GM18519 (cell line): ENCODE measurements around the gene TRIM62.

Source experiments
- ATAC-seq: cut with Tn5 transposase; IDR thresholded peaks from one replicate; pipeline ENCODE4 v1.9.1; 2021; ENCODE audit warnings: mild to moderate bottlenecking, moderate library complexity; ENCODE audit not compliant: unreplicated experiment, low FRiP score

The TRIM62 gene

DNA sequence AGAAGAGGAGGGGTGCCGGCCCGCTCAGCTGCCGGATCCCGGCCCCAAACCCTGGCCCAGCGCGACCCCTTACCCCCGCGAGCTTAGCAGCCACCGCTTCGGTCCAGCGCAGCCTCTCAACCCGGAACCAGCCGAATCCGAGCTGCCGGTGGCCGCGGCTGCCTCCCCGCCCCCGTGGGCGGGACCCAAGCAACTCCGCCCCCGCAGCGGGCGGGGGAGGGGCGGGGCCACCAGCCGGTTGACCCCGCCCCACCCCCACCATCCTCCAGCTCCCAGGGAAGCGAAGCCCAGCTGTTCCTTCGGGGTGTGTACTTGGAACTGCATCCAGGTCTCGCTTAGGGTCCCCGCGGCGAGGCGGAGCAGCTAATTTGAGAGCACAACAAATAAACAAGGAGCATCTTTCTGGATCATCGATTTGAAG is at the start of gene TRIM62:
Gene TRIM62, minus strand, starts transcription at position 123 of the 421 bp plus-strand sequence. CDS start 611 bp downstream, outside the sequence.
- no peak for ATAC-seq

DNA sequence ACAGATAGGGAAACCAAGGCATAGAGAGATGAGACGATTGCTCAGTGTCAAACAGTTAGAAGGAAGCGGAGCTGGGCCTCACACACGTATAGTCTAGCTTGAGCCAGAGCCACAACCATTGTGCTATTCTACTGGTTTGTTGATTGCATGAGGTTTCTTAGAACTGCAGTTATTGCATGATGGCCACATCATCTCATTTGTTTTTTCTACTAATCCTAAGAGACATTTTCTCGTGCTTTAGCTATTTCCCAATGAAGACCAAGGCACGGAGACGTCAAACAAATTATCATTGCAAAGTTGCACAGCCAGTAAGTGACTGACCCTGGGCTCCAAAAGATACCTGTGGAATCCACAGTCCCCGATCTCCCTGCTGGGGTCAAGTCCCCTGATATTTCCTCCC is 49.3 kb upstream of the TRIM62 start:
- ATAC-seq = no peak

DNA sequence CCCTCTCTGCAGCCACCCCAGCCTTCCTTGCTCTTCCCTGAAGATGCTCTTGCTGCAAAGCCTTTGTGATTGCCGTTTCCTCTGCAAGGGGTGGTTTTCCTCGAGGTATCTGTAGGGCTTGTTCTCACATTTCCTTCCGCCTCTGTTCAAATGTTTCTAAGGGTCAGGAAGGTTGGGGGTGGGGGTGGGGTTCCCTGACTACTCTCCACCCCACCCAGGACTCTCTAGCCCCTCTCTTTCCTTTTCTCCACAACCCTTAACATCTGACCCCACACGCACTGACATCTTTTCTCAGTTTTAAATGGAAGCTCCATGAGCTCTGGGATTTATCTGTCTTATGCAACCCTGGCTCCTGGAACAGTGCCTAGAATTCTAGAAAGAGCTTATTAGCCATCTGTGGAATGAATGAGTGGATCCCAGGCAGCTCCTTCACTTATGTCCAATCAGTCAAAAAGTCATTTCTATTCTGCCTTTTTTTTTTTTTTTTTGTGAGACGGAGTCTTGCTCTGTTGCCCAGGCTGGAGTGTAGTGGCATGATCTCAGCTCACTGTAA is 47.2 kb upstream of the TRIM62 start:
- no peak for ATAC-seq

DNA sequence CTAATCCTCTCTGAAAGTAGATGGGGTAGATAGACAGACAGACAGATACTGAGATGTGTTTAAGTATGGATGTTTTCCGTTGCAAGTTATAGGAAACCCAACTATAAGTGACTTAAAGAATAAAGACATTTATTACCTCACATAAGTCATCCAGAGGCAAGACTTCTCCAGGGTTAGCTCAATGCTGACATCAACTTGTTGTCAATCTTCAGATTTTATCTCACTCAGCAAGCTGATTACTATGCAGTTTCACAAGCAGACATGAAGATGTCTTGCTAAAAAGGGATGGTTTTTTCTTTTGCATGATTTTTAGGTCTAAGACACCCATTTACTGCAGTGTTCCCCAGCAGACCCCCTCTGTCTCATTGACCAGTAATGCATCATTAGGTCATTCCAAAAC is 43.7 kb upstream of the TRIM62 start:
- no peak for ATAC-seq

DNA sequence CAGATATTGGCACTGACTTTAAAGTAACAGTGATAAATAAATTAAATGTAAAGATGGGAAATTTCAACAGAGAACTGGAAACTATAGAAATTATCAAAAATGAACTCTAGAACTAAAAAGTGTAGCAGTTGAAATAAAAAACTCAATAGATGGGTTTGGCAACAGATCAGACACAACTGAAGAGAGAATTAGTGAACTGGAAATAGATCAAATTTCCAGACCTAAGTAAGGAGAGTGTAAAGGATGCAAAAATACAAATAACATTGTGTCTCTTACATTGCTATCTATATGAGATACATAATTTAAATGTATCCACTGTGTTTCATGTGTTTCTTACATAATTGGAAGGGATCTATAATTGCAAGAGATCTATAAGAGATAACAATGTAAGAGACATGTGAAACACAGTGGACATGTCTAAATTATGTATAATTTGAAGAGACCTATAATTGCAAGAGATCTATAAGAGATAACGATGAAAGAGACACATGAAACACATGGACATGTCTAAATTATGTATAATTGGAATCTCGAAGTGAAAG is 42.4 kb upstream of the TRIM62 start:
- ATAC-seq = no peak

DNA sequence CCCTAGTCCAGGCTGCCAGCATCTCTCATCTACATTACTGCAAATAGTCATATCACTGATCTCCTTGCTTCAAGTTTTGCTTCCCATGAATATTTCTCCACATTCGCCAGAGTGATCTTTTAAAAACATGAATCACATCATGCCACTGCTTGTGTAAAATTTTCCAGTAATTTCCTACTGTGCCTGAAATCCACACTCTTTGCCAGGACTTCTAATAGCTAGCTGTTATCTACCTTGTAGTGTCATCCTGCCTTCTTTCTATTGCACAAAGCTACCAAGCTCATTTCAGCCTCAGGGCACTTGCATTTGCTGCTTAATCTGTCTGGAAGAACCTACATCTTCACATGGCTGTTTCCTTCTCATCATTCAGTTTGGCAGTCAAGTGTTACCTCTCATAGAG is 40.5 kb upstream of the TRIM62 start:
- no peak for ATAC-seq

GRCh38 chr1:33221385-33221758 is 39.5 kb upstream of the TRIM62 start:
- ATAC-seq = no peak

DNA sequence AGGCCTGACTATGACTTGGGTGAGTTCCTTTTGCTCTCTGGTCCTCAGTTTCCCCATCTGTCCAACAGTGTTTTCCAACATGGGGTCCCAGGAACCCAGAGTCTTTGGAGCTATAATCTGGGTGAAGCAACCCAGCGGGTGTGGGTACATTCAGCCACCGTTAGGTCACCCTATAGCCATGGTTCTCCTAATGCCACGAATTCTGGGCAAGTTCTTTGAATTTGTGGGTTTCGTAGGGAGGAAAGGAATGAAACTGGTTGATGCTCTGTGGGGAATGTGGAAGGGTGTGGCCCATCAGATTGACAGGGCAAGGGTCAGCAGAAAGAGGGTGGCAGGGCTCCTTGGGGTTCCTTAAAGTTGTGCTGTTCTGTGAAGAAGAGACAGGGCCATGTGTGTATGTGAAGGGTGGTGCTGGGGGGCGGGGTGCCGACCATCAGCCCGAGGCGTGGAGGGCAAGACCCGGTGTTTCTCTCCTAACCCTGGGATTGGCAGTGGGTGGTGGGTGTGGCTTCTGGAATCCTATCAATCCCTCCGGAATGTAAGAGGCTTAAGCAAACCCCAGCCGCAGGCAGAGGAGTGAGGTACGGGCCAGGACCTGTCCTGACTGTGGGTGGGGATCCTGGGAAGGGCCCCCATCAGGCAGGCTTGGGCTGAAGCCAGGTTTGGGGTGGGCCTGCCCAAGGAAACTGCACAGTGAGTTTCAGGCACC is 39.0 kb upstream of the TRIM62 start:
- no peak for ATAC-seq

DNA sequence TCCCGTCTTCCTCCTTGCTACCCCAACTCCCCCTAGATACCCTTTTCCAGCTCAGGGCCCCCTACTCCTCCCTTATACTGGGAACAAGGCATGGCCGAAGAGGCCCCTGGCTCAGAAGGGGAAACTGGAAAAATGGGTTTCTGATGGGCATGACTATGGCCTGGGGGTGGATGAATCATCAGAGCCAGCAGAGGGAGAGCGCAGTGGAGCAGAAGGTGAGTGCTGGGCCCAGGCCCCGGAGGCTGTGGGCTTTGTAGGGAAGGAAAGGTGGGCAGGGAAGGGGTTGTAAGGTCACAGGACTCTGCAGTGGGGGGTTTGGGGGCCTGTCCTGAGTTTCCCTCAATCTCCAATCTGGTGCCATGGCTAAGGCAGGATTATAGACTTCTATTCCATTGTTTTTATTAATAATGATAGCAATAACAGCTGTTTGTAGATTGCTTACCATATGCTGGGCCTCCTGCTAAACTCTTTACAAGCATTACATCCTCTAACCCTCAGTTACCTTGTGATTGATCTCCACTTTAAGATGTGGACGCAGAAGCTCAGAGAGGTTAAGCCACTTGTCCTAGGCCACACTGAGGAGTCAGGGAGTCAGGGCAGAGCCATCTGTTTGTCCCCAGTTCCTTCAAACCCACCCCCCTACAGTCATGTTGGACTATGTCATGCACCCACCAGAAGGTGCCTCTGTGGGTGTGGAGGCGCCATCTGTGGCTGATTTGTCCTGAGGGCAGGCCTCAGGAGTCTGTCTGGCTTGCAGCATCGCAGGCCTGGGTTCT is 38.2 kb upstream of the TRIM62 start:
- ATAC-seq = no peak

GRCh38 chr1:33211972-33212371 is 30.1 kb upstream of the TRIM62 start:
- no peak for ATAC-seq

- ATAC-seq = no peak
These were observed 24.5 kb upstream of the TRIM62 start for GRCh38 chr1:33206340-33206739.

DNA sequence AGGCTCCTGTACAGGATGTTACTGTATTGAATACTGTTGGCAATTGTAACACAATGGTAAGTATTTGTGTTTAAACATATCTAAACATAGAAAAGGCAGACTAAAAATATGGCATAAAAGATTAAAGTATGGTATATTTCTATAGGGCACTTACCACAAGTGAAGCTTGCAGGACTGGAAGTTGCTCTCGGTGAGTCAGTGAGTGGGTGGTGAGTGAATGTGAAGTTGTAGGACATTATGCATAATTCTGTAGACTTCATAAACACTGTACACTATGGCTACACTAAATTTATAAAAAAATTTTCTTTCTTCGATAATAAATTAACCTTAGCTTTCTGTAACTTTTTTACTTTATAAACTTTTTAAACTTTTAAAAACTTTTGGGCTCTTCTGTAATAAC is 13.7 kb upstream of the TRIM62 start:
- no peak for ATAC-seq

- ATAC-seq = no peak
These were observed 10.0 kb upstream of the TRIM62 start for GRCh38 chr1:33191731-33192275.

DNA sequence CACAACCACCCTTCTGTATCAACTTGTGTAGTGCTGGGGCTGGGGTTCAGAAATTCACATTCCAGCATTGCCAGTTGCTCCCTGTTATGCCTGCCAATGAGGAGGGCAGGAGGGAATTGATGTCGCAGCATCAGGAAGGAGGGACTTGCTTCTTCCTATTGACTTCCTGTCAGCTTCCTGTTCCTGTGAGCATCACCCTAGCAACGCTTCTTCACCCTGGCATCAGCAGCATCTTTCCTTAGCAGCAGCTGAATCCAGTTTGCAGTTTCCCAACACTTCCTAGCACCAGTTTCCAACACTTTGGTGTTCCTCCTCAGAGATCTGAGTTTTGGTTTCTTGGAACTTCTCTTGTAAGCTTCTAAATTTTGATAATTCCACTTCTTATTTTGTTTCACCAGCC is 8.9 kb upstream of the TRIM62 start:
- ATAC-seq = no peak

- no peak for ATAC-seq
These were observed 6.9 kb upstream of the TRIM62 start for GRCh38 chr1:33188572-33189275.

DNA sequence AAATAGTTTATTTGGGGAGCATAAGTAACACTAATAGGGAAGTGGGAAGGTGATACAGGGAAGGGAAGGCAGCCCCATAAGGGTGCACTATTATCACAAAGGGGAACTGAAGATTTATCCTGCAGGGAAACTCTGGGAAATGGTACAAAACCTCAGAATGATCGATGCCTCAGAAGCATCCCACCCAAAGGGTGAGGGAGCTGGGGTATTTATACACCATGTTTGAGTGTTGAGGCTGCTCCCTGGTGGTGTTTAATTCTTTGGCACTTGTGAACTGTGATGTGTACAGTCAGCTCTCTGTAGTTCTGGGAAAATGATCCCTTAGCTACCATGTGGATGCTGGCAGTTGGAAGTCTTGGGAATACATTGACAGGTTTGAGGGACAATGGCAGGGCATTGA is 5.1 kb upstream of the TRIM62 start:
- no peak for ATAC-seq

DNA sequence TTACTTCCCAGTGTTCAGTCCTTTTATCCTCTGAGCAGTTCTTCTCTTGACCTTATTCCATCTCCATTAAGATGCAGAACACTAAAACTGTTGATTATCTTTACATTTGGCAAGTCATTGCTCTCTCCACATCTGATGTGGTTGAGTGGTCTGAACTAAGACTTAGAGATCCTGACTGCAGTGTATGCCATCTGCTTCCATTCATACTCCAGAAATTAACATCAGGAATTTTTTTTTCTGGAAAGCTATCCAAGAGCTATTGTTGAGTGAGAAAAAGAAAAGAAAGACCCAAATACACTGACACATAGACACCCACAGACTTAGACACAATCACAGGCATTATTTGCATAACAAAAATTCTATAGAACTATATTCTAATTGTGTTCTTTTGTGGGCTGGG is 3.7 kb upstream of the TRIM62 start:
- no peak for ATAC-seq

- no peak for ATAC-seq
These were observed 1.5 kb upstream of the TRIM62 start for GRCh38 chr1:33183306-33183705.

GRCh38 chr1:33182896-33183295 is 1.1 kb upstream of the TRIM62 start:
- ATAC-seq = no peak

DNA sequence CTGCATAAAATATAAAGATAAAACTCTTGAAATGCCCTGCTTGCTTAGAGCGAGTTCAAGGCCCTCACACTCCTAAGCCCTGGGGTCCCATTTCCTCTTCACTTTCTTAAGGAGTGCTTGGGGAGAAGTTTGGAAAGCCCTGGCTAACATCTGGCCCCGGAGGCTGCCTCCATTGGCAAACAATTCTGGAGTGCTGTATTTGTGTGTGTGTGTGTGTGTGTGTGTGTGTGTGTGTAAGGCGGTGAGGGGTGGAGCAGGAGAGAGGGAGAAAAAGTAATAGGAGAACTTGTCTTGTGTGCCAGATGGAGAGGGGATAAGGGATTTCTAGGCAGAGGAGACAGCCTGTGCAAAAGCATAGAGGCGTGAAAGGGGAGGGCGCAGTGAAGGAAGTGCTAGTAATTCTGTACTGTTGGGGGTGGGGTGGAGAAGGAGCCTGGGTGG is 578 bp upstream of the TRIM62 start:
- no peak for ATAC-seq
